ENCODE data around the gene ARL17B.
"Not testable (repeated sequence)": the region's sequence is repeated elsewhere in the genome, so short reads cannot be mapped to it uniquely, and the experiment has no call there.

DNA sequence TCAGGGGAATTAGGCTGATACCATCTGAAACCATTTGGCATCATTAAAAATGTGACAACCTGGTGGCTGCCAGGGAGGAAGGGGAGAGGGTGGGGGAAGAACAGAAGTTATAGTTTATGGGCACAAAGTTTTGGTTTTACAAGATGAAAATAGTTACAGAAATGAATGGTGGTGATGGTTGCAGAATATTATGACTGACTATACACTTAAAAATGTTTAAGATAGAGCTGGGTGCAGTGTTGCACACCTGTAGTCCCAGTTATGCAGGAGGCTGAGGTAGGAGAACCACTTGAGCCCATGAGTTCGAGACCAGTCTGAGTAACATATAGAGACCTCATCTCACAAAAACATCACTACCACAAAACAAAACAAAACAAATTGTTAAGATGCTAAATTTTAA is 12.5 kb downstream of the ARL17B start:
- TF ChIP-seq POLR2A (IDR thresholded peaks at IDR 0.05) = not testable (repeated sequence)
- TF ChIP-seq, protein P1, sequence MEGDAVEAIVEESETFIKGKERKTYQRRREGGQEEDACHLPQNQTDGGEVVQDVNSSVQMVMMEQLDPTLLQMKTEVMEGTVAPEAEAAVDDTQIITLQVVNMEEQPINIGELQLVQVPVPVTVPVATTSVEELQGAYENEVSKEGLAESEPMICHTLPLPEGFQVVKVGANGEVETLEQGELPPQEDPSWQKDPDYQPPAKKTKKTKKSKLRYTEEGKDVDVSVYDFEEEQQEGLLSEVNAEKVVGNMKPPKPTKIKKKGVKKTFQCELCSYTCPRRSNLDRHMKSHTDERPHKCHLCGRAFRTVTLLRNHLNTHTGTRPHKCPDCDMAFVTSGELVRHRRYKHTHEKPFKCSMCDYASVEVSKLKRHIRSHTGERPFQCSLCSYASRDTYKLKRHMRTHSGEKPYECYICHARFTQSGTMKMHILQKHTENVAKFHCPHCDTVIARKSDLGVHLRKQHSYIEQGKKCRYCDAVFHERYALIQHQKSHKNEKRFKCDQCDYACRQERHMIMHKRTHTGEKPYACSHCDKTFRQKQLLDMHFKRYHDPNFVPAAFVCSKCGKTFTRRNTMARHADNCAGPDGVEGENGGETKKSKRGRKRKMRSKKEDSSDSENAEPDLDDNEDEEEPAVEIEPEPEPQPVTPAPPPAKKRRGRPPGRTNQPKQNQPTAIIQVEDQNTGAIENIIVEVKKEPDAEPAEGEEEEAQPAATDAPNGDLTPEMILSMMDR (IDR thresholded peaks at IDR 0.05) = not testable (repeated sequence)
